Prostate gland (tissue), 2 donors: ENCODE measurements around the gene ERRFI1.

Experiments used
- POLR2A ChIP-seq: fragments of 450-650 bp; IDR thresholded peaks from one replicate; pipeline ENCODE4 v1.6.1; 2016; ENCODE audit warnings: antibody characterized with exemption, mild to moderate bottlenecking
- TF ChIP-seq, protein P1 (sequence below), 4 experiments: fragments of 200-600 bp in 2 of 4; fragments of 450-650 bp in 2 of 4; sonication (generic) in 2 of 4; IDR thresholded peaks; 1 replicate in 3 of 4; 2 replicates in 1 of 4; pipeline ENCODE4 v1.5.1; 2016 to 2019; ENCODE audit warnings: antibody characterized with exemption in 4 of 4, mild to moderate bottlenecking in 2 of 4, moderate library complexity in 2 of 4

DNA sequence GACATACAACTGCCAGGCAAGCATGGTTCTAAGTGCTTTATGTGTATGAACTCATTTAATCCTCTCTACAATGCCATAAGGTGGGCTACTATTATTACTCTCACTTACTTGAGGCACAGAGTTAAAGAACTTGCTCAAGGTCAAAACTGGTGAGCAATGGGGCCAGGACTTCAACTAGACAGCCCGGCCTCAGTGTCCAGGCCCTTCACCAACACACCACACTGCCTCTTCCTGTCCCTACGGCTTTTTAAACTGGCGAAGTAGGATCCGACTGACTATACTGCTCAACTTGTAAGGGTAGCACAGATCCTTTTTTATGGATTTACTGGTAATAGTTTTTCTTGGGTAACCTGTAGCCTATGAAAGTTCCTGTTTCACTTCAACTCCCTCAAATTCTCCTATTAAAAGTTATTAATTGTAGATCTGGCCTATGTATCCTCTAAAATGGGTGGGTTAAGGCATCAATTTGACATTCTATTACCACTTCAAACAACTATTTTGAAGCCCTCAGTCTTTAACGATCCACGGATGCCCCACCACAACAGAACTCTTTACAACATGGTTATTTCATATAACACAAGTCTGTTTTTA, 4.3 kb downstream of the ERRFI1 start:
- TF ChIP-seq, protein P1, sequence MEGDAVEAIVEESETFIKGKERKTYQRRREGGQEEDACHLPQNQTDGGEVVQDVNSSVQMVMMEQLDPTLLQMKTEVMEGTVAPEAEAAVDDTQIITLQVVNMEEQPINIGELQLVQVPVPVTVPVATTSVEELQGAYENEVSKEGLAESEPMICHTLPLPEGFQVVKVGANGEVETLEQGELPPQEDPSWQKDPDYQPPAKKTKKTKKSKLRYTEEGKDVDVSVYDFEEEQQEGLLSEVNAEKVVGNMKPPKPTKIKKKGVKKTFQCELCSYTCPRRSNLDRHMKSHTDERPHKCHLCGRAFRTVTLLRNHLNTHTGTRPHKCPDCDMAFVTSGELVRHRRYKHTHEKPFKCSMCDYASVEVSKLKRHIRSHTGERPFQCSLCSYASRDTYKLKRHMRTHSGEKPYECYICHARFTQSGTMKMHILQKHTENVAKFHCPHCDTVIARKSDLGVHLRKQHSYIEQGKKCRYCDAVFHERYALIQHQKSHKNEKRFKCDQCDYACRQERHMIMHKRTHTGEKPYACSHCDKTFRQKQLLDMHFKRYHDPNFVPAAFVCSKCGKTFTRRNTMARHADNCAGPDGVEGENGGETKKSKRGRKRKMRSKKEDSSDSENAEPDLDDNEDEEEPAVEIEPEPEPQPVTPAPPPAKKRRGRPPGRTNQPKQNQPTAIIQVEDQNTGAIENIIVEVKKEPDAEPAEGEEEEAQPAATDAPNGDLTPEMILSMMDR (IDR thresholded peaks at IDR 0.05): no peak
- TF ChIP-seq POLR2A: no peak
